Motor neuron (in vitro differentiated cells): Measurements from ENCODE around the gene RFX8. TPM values are rescaled to one million over a fixed set of nuclear protein-coding genes. Genes with fewer than 3 reads are reported as not detected.
"Not testable (repeated sequence)": the region's sequence is repeated elsewhere in the genome, so short reads cannot be mapped to it uniquely, and the experiment has no call there.

Experiments used
- ATAC-seq, 8 experiments: fragments of 200-7000 bp; cut with Tn5 transposase; replicated peaks in 6 of 8; 2 replicates each; pipeline ENCODE4 v1.8.0; 2021; ENCODE audit warnings: mild to moderate bottlenecking in 8 of 8, moderate library complexity in 8 of 8
- H3K27ac ChIP-seq, 2 donors: fragments of 250-450 bp; sonication (Bioruptor Pico); 2 replicates each; pipeline ENCODE4 v1.9.0; 2021; ENCODE audit warnings: antibody characterized with exemption in 2 of 2, mild to moderate bottlenecking in 2 of 2, moderate library complexity in 1 of 2
- H3K4me1 ChIP-seq, 2 donors: fragments of 250-450 bp; sonication (Bioruptor Pico); replicated peaks in 1 of 2; 2 replicates each; pipeline ENCODE4 v1.6.1; 2021; ENCODE audit warnings: antibody characterized with exemption in 2 of 2, mild to moderate bottlenecking in 2 of 2, moderate library complexity in 1 of 2
- H3K4me3 ChIP-seq, 5 donors: fragments of 250-450 bp; sonication (Bioruptor Pico); 2 replicates each; pipeline ENCODE4 v1.9.0; 2021; ENCODE audit warnings: antibody characterized with exemption in 5 of 5, mild to moderate bottlenecking in 5 of 5, moderate library complexity in 4 of 5
- WGBS, 10 experiments: fragments of 450-650 bp; shearing (Covaris generic); methylation state at CpG; one replicate each; pipeline ENCODE4 v1.0.0; 2022; 5-methylcytosine and 5-hydroxymethylcytosine counted together
- in situ Hi-C, 9 experiments: fragments of 400-800 bp; cut with MboI; loops; one replicate each; pipeline ENCODE4 v1.15.0; 2021; ENCODE audit warnings: low sequenced_read_pairs in 9 of 9, low pct_unique_long_range_greater_than_20kb in 2 of 9; ENCODE audit not compliant: unreplicated experiment in 9 of 9
- total RNA-seq, 8 experiments: library from RNA; unstranded; fragments of 300-600 nt; gene quantifications; 2 replicates each; pipeline versions ENCODE4 v1.2.3 to v1.2.4, GENCODE V29; 2022

RFX8 gene
- total RNA-seq, 8 experiments from 2014 or later, result 0.14 to 0.27 (median 0.23) TPM; not detected in 4

- no peaks in the 10 kb centered on the region for H3K4me1 ChIP-seq
- 60 to 100% (median 100%) methylated on average over 1 to 4 of the region's 5 CpGs; no CpG with 5 or more reads in 1 of the 10 experiments for WGBS, 10 experiments
- no peak overlapping the region for H3K27ac ChIP-seq
- in situ Hi-C loops, result loop anchor here in 1 of 9 experiments (25.0 kb wide), 1 partner anchor 304 kb away; no protein-coding TSS in a partner anchor
- peak in 2 of 8 experiments; percentile 28 to 30 for ATAC-seq
- H3K4me3 ChIP-seq, result no peak overlapping the region
Observed at GRCh38 chr2:101508636-101509035, 33.7 kb upstream of the RFX8 start.

DNA sequence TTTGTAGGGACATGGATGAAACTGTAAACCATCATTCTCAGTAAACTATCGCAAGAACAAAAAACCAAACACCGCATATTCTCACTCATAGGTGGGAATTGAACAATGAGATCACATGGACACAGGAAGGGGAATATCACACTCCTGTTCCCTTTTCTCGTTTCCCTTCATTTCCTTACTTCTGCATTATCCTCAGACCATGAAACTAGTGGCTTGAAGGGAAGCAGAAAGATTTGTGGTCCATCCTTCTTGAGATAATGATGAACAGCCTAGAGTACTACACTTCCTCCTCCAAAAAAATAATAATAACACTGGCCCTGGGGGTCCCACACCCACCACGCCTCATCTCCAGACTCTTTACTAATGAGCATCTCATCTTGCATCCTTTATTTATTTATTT lies 30.4 kb upstream of the RFX8 start:
- WGBS, 10 experiments, result 80 to 100% (median 83%) methylated on average over 1 to 2 of the region's 4 CpGs; no CpG with 5 or more reads in 5 of the 10 experiments
- not testable (repeated sequence) for H3K27ac ChIP-seq, ATAC-seq, H3K4me1 ChIP-seq, H3K4me3 ChIP-seq
- in situ Hi-C loops, result loop anchor here in 1 of 9 experiments (25.0 kb wide), 1 partner anchor 307 kb away; no protein-coding TSS in a partner anchor

GRCh38 chr2:101504744-101505143 lies 29.8 kb upstream of the RFX8 start:
- in situ Hi-C loops, result loop anchor here in 1 of 9 experiments (25.0 kb wide), 1 partner anchor 308 kb away; no protein-coding TSS in a partner anchor
- ATAC-seq, result not testable (repeated sequence)
- WGBS, 10 experiments, result 56 to 100% (median 81%) methylated on average over 1 to 8 of the region's 8 CpGs; no CpG with 5 or more reads in 2 of the 10 experiments

GRCh38 chr2:101502095-101502494 lies 27.2 kb upstream of the RFX8 start:
- Histone ChIP-seq H3K27ac (no peak overlapping the region), H3K4me1 (peaks cover 5 to 7% of the 10 kb centered on the region in 2 donors), H3K4me3 (no peak overlapping the region)
- no peak for ATAC-seq
- in situ Hi-C loops, result loop anchor here in 1 of 9 experiments (25.0 kb wide), 1 partner anchor 310 kb away; no protein-coding TSS in a partner anchor
- WGBS, 10 experiments, result 29 to 86% (median 68%) methylated on average over 1 to 5 of the region's 5 CpGs; no CpG with 5 or more reads in 4 of the 10 experiments

More at GRCh38 chr2:101504744-101505143, 29.8 kb upstream of the RFX8 start:
- H3K4me3 ChIP-seq, H3K27ac ChIP-seq, H3K4me1 ChIP-seq: not testable (repeated sequence)

DNA sequence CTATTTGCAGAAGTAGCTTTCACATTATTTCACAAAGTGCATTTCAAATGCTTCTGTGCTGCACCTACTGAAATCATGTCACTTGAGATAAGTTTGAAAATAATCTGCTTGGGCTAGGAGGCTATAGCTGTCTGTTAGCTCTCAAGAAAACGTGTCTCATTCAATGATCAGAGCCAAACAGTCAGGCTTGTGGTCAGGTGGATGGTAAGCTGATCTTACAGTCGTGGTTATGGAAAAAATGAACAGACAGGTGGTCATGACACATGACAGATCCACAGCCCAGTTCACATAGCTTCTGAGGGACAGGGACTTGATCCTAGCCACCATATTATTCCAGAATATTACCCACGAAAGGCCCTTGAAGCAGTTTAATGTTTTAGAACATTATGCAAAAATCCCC lies 26.5 kb upstream of the RFX8 start:
- Histone ChIP-seq H3K4me1 (peaks cover 5 to 7% of the 10 kb centered on the region in 2 donors), H3K27ac (no peak overlapping the region), H3K4me3 (no peak overlapping the region)
- 20 to 80% (median 44%) methylated on average over 1 to 3 of the region's 3 CpGs; no CpG with 5 or more reads in 2 of the 10 experiments for WGBS, 10 experiments
- ATAC-seq, result peak in 3 of 8 experiments; percentile 24 to 54 (median 53)
- in situ Hi-C loops, result loop anchor here in 1 of 9 experiments (25.0 kb wide), 1 partner anchor 311 kb away; no protein-coding TSS in a partner anchor

DNA sequence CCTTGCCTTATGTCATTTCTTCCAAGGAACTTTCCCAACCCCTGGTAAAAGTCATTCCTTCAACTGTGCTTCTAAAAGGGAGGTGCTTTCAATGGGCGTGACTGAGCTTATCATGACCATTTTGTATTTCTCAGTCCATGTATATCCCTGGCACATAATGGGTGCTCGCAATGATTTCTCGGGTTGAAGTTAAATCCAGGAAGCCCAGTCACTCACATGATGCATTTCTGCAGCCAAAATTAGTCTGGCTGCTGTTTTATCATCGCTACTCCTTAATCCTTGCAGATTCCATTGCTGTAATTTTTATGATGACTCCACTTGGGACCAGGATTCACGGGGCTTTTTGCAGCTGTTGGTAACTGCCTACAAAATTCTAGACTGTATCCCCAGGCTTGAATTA lies 25.9 kb upstream of the RFX8 start:
- 0 to 96% (median 89%) methylated on average over 1 to 5 of the region's 5 CpGs for WGBS, 10 experiments
- in situ Hi-C loops, result loop anchor here in 1 of 9 experiments (25.0 kb wide), 1 partner anchor 311 kb away; no protein-coding TSS in a partner anchor
- ATAC-seq, result peak in 3 of 8 experiments; percentile 34 to 37 (median 36)
- H3K27ac ChIP-seq, result no peak overlapping the region
- no peak overlapping the region for H3K4me3 ChIP-seq
- H3K4me1 ChIP-seq, result peaks cover 5 to 7% of the 10 kb centered on the region in 2 donors

DNA sequence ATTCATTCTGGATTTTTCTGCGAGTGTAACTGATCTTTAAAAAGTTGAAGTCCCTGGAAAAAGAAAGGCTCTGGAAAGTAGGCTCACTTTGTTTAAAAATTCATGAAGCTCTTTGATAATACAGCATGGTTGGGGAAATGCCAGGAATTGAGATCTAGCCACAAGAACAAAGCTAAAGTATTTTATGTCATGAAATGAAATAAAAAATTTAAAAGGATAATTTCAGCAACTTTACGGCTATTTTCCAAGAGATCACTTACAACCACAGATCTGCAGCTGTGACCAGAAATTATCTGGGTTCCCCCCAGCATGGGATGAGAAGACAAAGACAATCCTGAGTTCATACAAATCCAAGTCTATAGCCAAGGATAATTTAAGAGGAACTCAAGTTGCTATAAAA lies 25.3 kb upstream of the RFX8 start:
- Histone ChIP-seq H3K4me3 (no peak overlapping the region), H3K4me1 (peaks cover 5 to 7% of the 10 kb centered on the region in 2 donors), H3K27ac (no peak overlapping the region)
- ATAC-seq, result no peak
- WGBS, 10 experiments, result 0 to 92% (median 69%) methylated on average over 1 to 2 of the region's 2 CpGs; no CpG with 5 or more reads in 2 of the 10 experiments
- in situ Hi-C loops, result loop anchor here in 1 of 9 experiments (25.0 kb wide), 1 partner anchor 312 kb away; no protein-coding TSS in a partner anchor

DNA sequence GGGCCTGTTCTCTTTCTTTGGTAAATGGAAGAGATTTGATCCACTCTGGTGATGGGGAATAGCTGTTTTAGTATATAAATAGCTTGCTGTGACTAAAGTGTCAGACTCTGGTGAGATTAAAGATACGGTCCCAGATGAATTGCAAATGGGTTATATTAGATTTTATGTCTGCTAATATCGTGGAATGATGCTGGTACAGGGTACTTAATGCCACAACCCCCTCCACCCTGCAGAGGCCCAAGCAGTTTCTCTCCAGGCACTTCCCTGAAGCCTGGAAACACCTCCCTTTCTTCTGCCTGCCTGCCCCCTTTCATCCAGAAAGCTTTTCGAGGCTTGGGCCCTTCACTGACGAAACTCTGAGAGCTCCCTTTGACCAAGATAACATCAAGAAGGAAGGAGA lies 21.4 kb upstream of the RFX8 start:
- 38 to 100% (median 77%) methylated on average over 1 to 4 of the region's 4 CpGs; no CpG with 5 or more reads in 1 of the 10 experiments for WGBS, 10 experiments
- in situ Hi-C loops, result no loop called here

GRCh38 chr2:101492936-101493473 lies 18.1 kb upstream of the RFX8 start:
- ATAC-seq, result no peak
- 71 to 100% (median 87%) methylated on average over 1 to 6 of the region's 6 CpGs; no CpG with 5 or more reads in 2 of the 10 experiments for WGBS, 10 experiments

More for the DNA sequence above, 21.4 kb upstream of the RFX8 start:
- Histone ChIP-seq H3K4me3 (no peak overlapping the region), H3K4me1 (peaks cover under 1% of the 10 kb centered on the region in 2 donors), H3K27ac (no peak overlapping the region)
- no peak for ATAC-seq

GRCh38 chr2:101486994-101487393 lies 12.1 kb upstream of the RFX8 start:
- 67 to 100% (median 89%) methylated on average over 1 to 5 of the region's 5 CpGs; no CpG with 5 or more reads in 2 of the 10 experiments for WGBS, 10 experiments
- Histone ChIP-seq H3K4me1 (no peaks in the 10 kb centered on the region), H3K27ac (no peak overlapping the region), H3K4me3 (no peak overlapping the region)
- no peak for ATAC-seq
- in situ Hi-C loops, result no loop called here

More at GRCh38 chr2:101492936-101493473, 18.1 kb upstream of the RFX8 start:
- Histone ChIP-seq H3K27ac (no peak overlapping the region), H3K4me1 (no peaks in the 10 kb centered on the region), H3K4me3 (no peak overlapping the region)
- in situ Hi-C loops, result no loop called here

DNA sequence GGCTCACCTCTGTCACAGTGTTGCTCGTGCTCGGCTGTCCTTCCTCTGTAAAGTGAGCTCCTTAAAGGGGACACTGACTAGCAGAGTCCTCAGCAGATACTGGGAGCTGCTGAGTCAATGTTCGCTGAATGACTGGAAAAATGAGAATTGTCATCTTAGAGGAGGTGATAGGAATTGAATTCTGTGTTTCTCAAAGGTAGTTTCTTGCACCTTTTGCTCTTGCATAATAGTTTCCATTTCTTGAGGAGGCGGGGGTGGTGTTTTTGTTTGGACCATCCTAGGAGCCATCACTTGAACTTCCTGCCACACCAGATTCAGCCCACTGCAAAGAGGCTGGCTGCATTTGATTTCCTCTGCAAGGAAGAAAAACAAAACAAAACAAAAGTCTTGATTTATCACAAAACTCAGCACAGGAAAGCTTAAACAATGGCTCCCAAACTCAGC lies 11.4 kb upstream of the RFX8 start:
- 10 to 93% (median 56%) methylated on average over 1 to 4 of the region's 4 CpGs; no CpG with 5 or more reads in 3 of the 10 experiments for WGBS, 10 experiments
- in situ Hi-C loops, result no loop called here
- no peak for ATAC-seq
- no peak overlapping the region for H3K27ac ChIP-seq
- no peaks in the 10 kb centered on the region for H3K4me1 ChIP-seq
- no peak overlapping the region for H3K4me3 ChIP-seq

GRCh38 chr2:101485856-101486255 lies 10.9 kb upstream of the RFX8 start:
- ATAC-seq, result no peak
- H3K4me3 ChIP-seq, result no peak overlapping the region
- 79 to 100% (median 95%) methylated on average over 1 to 4 of the region's 4 CpGs; no CpG with 5 or more reads in 3 of the 10 experiments for WGBS, 10 experiments

DNA sequence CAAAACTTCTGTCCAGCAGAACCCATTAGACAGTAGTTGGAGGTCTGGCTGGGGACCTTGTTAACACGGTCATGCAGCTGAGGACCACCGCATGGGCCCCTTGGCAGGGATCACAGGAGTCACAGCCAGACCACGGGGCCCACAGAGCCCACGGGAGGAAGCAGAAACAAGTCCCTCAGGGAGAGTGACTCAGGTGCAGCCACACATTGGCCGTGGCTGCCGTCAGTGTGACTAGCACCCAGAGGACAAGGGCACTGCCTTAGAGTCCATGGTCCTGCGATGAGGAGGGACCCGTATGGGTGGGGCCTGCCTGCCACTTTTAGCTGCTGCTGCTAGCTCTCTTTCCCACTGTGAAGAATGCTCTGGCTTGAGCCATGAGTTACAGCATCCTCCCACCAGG lies 5.9 kb upstream of the RFX8 start:
- WGBS, 10 experiments, result 67 to 100% (median 89%) methylated on average over 2 to 5 of the region's 8 CpGs; no CpG with 5 or more reads in 7 of the 10 experiments
- no peak overlapping the region for H3K4me3 ChIP-seq
- in situ Hi-C loops, result no loop called here
- peaks cover 34 to 41% of the 10 kb centered on the region in 2 donors for H3K4me1 ChIP-seq
- ATAC-seq, result no peak
- H3K27ac ChIP-seq, result no peak overlapping the region

More at GRCh38 chr2:101485856-101486255, 10.9 kb upstream of the RFX8 start:
- Histone ChIP-seq H3K4me1 (no peaks in the 10 kb centered on the region), H3K27ac (no peak overlapping the region)
- in situ Hi-C loops, result no loop called here
